SH-SY5Y (cell line): ENCODE data around the gene KCTD4.

Experiments used
- GATA2 ChIP-seq: IDR thresholded peaks from 2 replicates; pipeline ENCODE4 v1.6.1; 2011; ENCODE audit warnings: mild to moderate bottlenecking, low read depth, low read length
- GATA3 ChIP-seq: IDR thresholded peaks from 2 replicates; pipeline ENCODE4 v1.6.1; 2011; ENCODE audit warnings: low read depth, mild to moderate bottlenecking, low read length, moderate library complexity

DNA sequence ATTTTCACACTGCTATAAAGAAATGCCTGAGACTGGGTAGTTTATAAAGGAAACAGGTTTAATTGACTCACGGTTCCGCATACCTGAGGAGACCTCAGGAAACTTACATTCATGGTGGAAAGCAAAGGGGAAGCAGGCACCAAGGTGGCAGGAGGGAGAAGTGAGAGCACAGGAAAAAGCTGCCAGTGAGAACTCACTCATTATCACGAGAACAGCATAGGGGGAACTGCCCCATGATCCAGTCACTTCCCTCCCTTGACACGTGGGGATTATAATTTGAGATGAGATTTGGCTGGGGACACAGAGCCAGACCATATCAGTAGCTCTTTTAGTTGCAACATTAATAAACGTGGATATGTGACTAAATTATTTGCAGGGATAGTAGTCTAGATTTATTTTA is 4.3 kb upstream of the KCTD4 start:
- TF ChIP-seq GATA3 (no peak), GATA2 (no peak)
